SK-N-SH treated with all-trans-retinoic acid at 6 μM for 48 hours (cell line): ENCODE data around the gene TEKT1.

ENCODE experiments used
- ATAC-seq: fragments of 200-7000 bp; cut with Tn5 transposase; 3 replicates; pipeline ENCODE4 v1.9.1; 2020; ENCODE audit warnings: mild to moderate bottlenecking, moderate library complexity
- ARNTL ChIP-seq: fragments of 450-650 bp; formaldehyde crosslinking; IDR thresholded peaks from 2 replicates; pipeline ENCODE4 v1.5.0; 2020; ENCODE audit warnings: low read depth, mild to moderate bottlenecking, moderate library complexity, borderline replicate concordance
- BACH2 ChIP-seq: fragments of 250-450 bp; sonication (Bioruptor Pico); IDR thresholded peaks from 2 replicates; pipeline ENCODE4 v1.9.0; 2021; ENCODE audit warnings: mild to moderate bottlenecking, borderline replicate concordance
- CREB5 ChIP-seq: fragments of 250-450 bp; sonication (Bioruptor Pico); IDR thresholded peaks from 2 replicates; pipeline ENCODE4 v1.5.1; 2020; ENCODE audit warnings: low read depth, mild to moderate bottlenecking, moderate library complexity
- CSDC2 ChIP-seq: fragments of 250-450 bp; sonication (Bioruptor Pico); IDR thresholded peaks from 2 replicates; pipeline ENCODE4 v1.5.0; 2020; ENCODE audit warnings: mild to moderate bottlenecking, moderate library complexity
- ESRRG ChIP-seq: fragments of 250-450 bp; sonication (Bioruptor Pico); IDR thresholded peaks from 2 replicates; pipeline ENCODE4 v1.6.1; 2021; ENCODE audit warnings: mild to moderate bottlenecking
- GLIS3 ChIP-seq: fragments of 250-450 bp; sonication (Bioruptor Pico); IDR thresholded peaks from 2 replicates; pipeline ENCODE4 v1.5.0; 2020; ENCODE audit warnings: mild to moderate bottlenecking, moderate library complexity
- ISL1 ChIP-seq: fragments of 250-450 bp; sonication (Bioruptor Pico); IDR thresholded peaks from 2 replicates; pipeline ENCODE4 v2.1.2; 2022; ENCODE audit warnings: mild to moderate bottlenecking, moderate library complexity
- OSR1 ChIP-seq: fragments of 250-450 bp; sonication (Bioruptor Pico); IDR thresholded peaks from 2 replicates; pipeline ENCODE4 v1.8.0; 2022; ENCODE audit warnings: moderate library complexity, mild to moderate bottlenecking, inconsistent platforms
- POU6F1 ChIP-seq: fragments of 250-450 bp; sonication (Bioruptor Pico); IDR thresholded peaks from 2 replicates; pipeline ENCODE4 v1.8.0; 2021; ENCODE audit warnings: low read depth, mild to moderate bottlenecking, moderate library complexity, borderline replicate concordance
- PPARA ChIP-seq: fragments of 250-450 bp; sonication (Bioruptor Pico); IDR thresholded peaks from 2 replicates; pipeline ENCODE4 v1.5.0; 2020; ENCODE audit warnings: mild to moderate bottlenecking, borderline replicate concordance
- RARB ChIP-seq: fragments of 250-450 bp; sonication (Bioruptor Pico); IDR thresholded peaks from 2 replicates; pipeline ENCODE4 v1.8.0; 2021; ENCODE audit warnings: mild to moderate bottlenecking, moderate library complexity
- SNAI2 ChIP-seq: fragments of 250-450 bp; sonication (Bioruptor Pico); IDR thresholded peaks from 2 replicates; pipeline ENCODE4 v1.5.0; 2020; ENCODE audit warnings: mild to moderate bottlenecking, moderate library complexity
- TCF4 ChIP-seq: fragments of 250-450 bp; sonication (Bioruptor Pico); IDR thresholded peaks from 2 replicates; pipeline ENCODE4 v1.8.0; 2021; ENCODE audit warnings: mild to moderate bottlenecking, moderate library complexity, borderline replicate concordance
- TOX ChIP-seq: fragments of 250-450 bp; sonication (Bioruptor Pico); IDR thresholded peaks from 2 replicates; pipeline ENCODE4 v1.8.0; 2021; ENCODE audit warnings: mild to moderate bottlenecking, moderate library complexity, borderline replicate concordance
- ZC3H10 ChIP-seq: fragments of 250-450 bp; sonication (Bioruptor Pico); IDR thresholded peaks from 2 replicates; pipeline ENCODE4 v1.5.1; 2021; ENCODE audit warnings: mild to moderate bottlenecking, moderate library complexity
- ZFP3 ChIP-seq: fragments of 250-450 bp; sonication (Bioruptor Pico); IDR thresholded peaks from 2 replicates; pipeline ENCODE4 v1.5.0; 2020; ENCODE audit warnings: mild to moderate bottlenecking, moderate library complexity
- ZNF70 ChIP-seq: fragments of 450-650 bp; formaldehyde crosslinking; IDR thresholded peaks from 2 replicates; pipeline ENCODE4 v1.5.0; 2020; ENCODE audit warnings: mild to moderate bottlenecking, moderate library complexity
- TF ChIP-seq, protein P1 (sequence below): fragments of 250-450 bp; sonication (Bioruptor Pico); IDR thresholded peaks from 2 replicates; pipeline ENCODE4 v1.5.0; 2020; ENCODE audit warnings: mild to moderate bottlenecking, moderate library complexity
- TF ChIP-seq, protein P2 (sequence below): fragments of 250-450 bp; sonication (Bioruptor Pico); IDR thresholded peaks from 2 replicates; pipeline ENCODE4 v1.5.1; 2021; ENCODE audit warnings: mild to moderate bottlenecking, moderate library complexity
- TF ChIP-seq, protein P3 (sequence below): fragments of 250-450 bp; sonication (Bioruptor Pico); IDR thresholded peaks from 2 replicates; pipeline ENCODE4 v1.8.0; 2020; ENCODE audit warnings: mild to moderate bottlenecking, moderate library complexity, borderline replicate concordance

TEKT1 gene

DNA sequence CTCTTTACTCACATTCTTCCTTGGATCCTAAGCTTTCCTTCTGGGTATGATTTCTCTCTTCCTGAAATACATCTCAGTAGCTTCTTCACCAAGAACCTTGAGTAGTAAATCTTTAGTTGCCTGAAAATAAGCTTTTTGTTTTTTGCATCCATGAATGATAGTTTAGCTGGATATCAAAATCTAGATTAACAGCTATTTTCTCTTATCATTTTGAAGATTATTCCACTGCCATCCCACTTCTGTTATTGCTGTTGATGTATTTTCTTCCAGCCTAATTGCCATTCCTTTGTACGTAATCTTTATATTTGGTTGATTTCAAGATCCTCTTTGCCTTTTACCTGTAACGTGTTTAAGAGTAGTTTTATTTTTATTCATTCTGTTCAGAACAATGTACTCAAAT, 63.1 kb downstream of the TEKT1 start:
- TF ChIP-seq CREB5 (CRISPR knock-in tag) (no peak), ESRRG (no peak), TOX (CRISPR knock-in tag) (no peak), PPARA (CRISPR knock-in tag) (no peak), ZFP3 (no peak)
- TF ChIP-seq, protein P1, sequence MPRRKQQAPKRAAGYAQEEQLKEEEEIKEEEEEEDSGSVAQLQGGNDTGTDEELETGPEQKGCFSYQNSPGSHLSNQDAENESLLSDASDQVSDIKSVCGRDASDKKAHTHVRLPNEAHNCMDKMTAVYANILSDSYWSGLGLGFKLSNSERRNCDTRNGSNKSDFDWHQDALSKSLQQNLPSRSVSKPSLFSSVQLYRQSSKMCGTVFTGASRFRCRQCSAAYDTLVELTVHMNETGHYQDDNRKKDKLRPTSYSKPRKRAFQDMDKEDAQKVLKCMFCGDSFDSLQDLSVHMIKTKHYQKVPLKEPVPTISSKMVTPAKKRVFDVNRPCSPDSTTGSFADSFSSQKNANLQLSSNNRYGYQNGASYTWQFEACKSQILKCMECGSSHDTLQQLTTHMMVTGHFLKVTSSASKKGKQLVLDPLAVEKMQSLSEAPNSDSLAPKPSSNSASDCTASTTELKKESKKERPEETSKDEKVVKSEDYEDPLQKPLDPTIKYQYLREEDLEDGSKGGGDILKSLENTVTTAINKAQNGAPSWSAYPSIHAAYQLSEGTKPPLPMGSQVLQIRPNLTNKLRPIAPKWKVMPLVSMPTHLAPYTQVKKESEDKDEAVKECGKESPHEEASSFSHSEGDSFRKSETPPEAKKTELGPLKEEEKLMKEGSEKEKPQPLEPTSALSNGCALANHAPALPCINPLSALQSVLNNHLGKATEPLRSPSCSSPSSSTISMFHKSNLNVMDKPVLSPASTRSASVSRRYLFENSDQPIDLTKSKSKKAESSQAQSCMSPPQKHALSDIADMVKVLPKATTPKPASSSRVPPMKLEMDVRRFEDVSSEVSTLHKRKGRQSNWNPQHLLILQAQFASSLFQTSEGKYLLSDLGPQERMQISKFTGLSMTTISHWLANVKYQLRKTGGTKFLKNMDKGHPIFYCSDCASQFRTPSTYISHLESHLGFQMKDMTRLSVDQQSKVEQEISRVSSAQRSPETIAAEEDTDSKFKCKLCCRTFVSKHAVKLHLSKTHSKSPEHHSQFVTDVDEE (CRISPR knock-in tag): no peak
- TF ChIP-seq, protein P2, sequence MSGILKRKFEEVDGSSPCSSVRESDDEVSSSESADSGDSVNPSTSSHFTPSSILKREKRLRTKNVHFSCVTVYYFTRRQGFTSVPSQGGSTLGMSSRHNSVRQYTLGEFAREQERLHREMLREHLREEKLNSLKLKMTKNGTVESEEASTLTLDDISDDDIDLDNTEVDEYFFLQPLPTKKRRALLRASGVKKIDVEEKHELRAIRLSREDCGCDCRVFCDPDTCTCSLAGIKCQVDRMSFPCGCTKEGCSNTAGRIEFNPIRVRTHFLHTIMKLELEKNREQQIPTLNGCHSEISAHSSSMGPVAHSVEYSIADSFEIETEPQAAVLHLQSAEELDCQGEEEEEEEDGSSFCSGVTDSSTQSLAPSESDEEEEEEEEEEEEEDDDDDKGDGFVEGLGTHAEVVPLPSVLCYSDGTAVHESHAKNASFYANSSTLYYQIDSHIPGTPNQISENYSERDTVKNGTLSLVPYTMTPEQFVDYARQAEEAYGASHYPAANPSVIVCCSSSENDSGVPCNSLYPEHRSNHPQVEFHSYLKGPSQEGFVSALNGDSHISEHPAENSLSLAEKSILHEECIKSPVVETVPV: no peak
- no peak for ATAC-seq

GRCh38 chr17:6761779-6762178, 69.8 kb downstream of the TEKT1 start:
- ATAC-seq: no peak
- TF ChIP-seq, protein P3, sequence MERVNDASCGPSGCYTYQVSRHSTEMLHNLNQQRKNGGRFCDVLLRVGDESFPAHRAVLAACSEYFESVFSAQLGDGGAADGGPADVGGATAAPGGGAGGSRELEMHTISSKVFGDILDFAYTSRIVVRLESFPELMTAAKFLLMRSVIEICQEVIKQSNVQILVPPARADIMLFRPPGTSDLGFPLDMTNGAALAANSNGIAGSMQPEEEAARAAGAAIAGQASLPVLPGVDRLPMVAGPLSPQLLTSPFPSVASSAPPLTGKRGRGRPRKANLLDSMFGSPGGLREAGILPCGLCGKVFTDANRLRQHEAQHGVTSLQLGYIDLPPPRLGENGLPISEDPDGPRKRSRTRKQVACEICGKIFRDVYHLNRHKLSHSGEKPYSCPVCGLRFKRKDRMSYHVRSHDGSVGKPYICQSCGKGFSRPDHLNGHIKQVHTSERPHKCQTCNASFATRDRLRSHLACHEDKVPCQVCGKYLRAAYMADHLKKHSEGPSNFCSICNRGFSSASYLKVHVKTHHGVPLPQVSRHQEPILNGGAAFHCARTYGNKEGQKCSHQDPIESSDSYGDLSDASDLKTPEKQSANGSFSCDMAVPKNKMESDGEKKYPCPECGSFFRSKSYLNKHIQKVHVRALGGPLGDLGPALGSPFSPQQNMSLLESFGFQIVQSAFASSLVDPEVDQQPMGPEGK (CRISPR knock-in tag): no peak
- no peak for TF ChIP-seq ZNF70
- TF ChIP-seq OSR1 (CRISPR knock-in tag): no peak
- no peak for TF ChIP-seq RARB (CRISPR knock-in tag)
- TF ChIP-seq POU6F1 (CRISPR knock-in tag): no peak
- no peak for TF ChIP-seq ESRRG
- TF ChIP-seq GLIS3 (CRISPR knock-in tag): no peak
- TF ChIP-seq TOX (CRISPR knock-in tag): no peak
- TF ChIP-seq SNAI2 (CRISPR knock-in tag): no peak
- no peak for TF ChIP-seq TCF4 (CRISPR knock-in tag)
- TF ChIP-seq, protein P1 (CRISPR knock-in tag): no peak
- no peak for TF ChIP-seq ZC3H10 (CRISPR knock-in tag)
- no peak for TF ChIP-seq BACH2 (CRISPR knock-in tag)
- no peak for TF ChIP-seq CSDC2 (CRISPR knock-in tag)
- TF ChIP-seq ARNTL (CRISPR knock-in tag): no peak
- TF ChIP-seq ISL1 (CRISPR knock-in tag): no peak
